Parathyroid adenoma (tissue), 2 donors: ENCODE results near the gene EFCAB7.

Source experiments
- H2AFZ ChIP-seq: fragments of 300-600 bp; sonication (generic); one replicate; pipeline ENCODE4 v1.7.0; 2017; ENCODE audit warnings: antibody characterized with exemption, mild to moderate bottlenecking
- H3K27ac ChIP-seq: fragments of 300-600 bp; sonication (generic); one replicate; pipeline ENCODE4 v1.7.0; 2017
- H3K27me3 ChIP-seq: fragments of 300-600 bp; sonication (generic); one replicate; pipeline ENCODE4 v1.7.0; 2017; ENCODE audit warnings: low read length; ENCODE audit not compliant: control insufficient read depth, insufficient read depth
- H3K36me3 ChIP-seq: fragments of 300-600 bp; sonication (generic); one replicate; pipeline ENCODE4 v1.7.0; 2017; ENCODE audit warnings: low read length; ENCODE audit not compliant: control insufficient read depth, insufficient read depth
- H3K4me1 ChIP-seq: fragments of 300-600 bp; sonication (generic); one replicate; pipeline ENCODE4 v1.7.0; 2017; ENCODE audit warnings: control low read depth
- H3K4me2 ChIP-seq: fragments of 300-600 bp; sonication (generic); one replicate; pipeline ENCODE4 v1.7.0; 2017; ENCODE audit warnings: low read length
- H3K4me3 ChIP-seq: fragments of 300-600 bp; sonication (generic); one replicate; pipeline ENCODE4 v1.7.0; 2017; ENCODE audit warnings: low read depth, low read length
- H3K79me2 ChIP-seq: fragments of 300-600 bp; sonication (generic); one replicate; pipeline ENCODE4 v1.7.0; 2017; ENCODE audit warnings: control low read depth
- H3K9ac ChIP-seq: fragments of 300-600 bp; sonication (generic); one replicate; pipeline ENCODE4 v1.7.0; 2017; ENCODE audit warnings: mild to moderate bottlenecking
- H3K9me3 ChIP-seq: fragments of 300-600 bp; sonication (generic); one replicate; pipeline ENCODE4 v1.7.0; 2017; ENCODE audit warnings: low read length; ENCODE audit not compliant: control insufficient read depth
- TF ChIP-seq, protein P1 (sequence below): fragments of 300-600 bp; sonication (generic); IDR thresholded peaks from one replicate; pipeline ENCODE4 v1.7.0; 2017; ENCODE audit warnings: antibody characterized with exemption, mild to moderate bottlenecking
- donor health status: primary hyperparathyroidism.

The EFCAB7 gene

GRCh38 chr1:63599799-63600198 lies 76.5 kb downstream of the EFCAB7 start:
- Histone ChIP-seq H3K79me2 (no peaks in the 10 kb centered on the region), H3K36me3 (no peaks in the 10 kb centered on the region), H2AFZ (no peak overlapping the region), H3K27me3 (no peaks in the 10 kb centered on the region), H3K9me3 (no peaks in the 10 kb centered on the region), H3K4me3 (no peak overlapping the region), H3K27ac (no peak overlapping the region), H3K9ac (no peak overlapping the region), H3K4me2 (no peak overlapping the region), H3K4me1 (no peaks in the 10 kb centered on the region)
- TF ChIP-seq, protein P1, sequence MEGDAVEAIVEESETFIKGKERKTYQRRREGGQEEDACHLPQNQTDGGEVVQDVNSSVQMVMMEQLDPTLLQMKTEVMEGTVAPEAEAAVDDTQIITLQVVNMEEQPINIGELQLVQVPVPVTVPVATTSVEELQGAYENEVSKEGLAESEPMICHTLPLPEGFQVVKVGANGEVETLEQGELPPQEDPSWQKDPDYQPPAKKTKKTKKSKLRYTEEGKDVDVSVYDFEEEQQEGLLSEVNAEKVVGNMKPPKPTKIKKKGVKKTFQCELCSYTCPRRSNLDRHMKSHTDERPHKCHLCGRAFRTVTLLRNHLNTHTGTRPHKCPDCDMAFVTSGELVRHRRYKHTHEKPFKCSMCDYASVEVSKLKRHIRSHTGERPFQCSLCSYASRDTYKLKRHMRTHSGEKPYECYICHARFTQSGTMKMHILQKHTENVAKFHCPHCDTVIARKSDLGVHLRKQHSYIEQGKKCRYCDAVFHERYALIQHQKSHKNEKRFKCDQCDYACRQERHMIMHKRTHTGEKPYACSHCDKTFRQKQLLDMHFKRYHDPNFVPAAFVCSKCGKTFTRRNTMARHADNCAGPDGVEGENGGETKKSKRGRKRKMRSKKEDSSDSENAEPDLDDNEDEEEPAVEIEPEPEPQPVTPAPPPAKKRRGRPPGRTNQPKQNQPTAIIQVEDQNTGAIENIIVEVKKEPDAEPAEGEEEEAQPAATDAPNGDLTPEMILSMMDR: no peak

DNA sequence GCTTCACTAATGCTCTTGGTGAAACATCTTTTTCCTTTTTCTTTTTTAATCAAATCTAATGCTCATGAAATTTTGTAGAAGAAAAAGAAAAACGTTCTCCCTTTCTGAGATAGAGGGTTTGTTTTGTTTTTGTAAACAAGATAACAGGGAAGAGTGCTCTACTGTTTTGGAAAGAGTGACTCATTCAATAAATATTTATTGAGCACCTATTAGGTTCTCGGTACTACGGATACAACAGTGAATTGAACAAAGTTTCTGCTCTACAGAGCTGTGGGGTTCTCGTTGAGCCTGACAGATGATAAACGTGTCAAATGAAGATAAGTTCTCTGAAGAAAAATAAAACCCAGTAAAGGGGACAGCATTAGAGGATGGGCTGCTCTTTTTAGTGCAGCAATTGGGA lies 76.9 kb downstream of the EFCAB7 start:
- no peaks in the 10 kb centered on the region for H3K9me3 ChIP-seq

DNA sequence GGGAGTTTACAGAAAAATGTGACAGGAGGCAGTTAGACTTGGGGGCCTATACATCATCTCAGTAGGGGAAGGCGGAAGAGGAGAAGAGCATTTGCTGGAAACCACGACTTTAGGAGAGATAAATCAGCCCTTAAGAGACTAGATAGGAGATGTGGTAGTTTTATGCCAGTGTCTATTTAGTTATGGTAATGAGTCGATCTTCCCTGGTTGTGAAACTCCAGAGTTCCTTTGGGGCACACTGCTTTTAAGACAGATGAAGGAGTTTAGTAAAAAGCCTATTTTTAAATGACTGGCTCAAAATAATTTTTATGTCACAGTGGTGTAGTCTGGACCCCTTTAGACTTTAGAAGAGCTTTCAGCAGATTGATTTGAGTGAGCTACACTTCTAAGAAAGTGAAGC lies 77.7 kb downstream of the EFCAB7 start:
- H3K27ac ChIP-seq: no peak overlapping the region
- TF ChIP-seq, protein P1: no peak
- H3K27me3 ChIP-seq: no peaks in the 10 kb centered on the region
- no peak overlapping the region for H3K9ac ChIP-seq
- H3K79me2 ChIP-seq: no peaks in the 10 kb centered on the region
- H3K4me3 ChIP-seq: no peak overlapping the region
- H3K4me2 ChIP-seq: no peak overlapping the region
- no peaks in the 10 kb centered on the region for H3K36me3 ChIP-seq
- H3K9me3 ChIP-seq: no peaks in the 10 kb centered on the region
- H3K4me1 ChIP-seq: no peaks in the 10 kb centered on the region
- no peak overlapping the region for H2AFZ ChIP-seq

More for the DNA sequence above, 76.9 kb downstream of the EFCAB7 start:
- H3K4me1 ChIP-seq: no peaks in the 10 kb centered on the region
- H3K4me2 ChIP-seq: no peak overlapping the region
- H3K9ac ChIP-seq: no peak overlapping the region
- no peaks in the 10 kb centered on the region for H3K36me3 ChIP-seq
- no peaks in the 10 kb centered on the region for H3K27me3 ChIP-seq
- H3K4me3 ChIP-seq: no peak overlapping the region
- no peak overlapping the region for H3K27ac ChIP-seq
- no peaks in the 10 kb centered on the region for H3K79me2 ChIP-seq
- TF ChIP-seq, protein P1: no peak
- H2AFZ ChIP-seq: no peak overlapping the region

DNA sequence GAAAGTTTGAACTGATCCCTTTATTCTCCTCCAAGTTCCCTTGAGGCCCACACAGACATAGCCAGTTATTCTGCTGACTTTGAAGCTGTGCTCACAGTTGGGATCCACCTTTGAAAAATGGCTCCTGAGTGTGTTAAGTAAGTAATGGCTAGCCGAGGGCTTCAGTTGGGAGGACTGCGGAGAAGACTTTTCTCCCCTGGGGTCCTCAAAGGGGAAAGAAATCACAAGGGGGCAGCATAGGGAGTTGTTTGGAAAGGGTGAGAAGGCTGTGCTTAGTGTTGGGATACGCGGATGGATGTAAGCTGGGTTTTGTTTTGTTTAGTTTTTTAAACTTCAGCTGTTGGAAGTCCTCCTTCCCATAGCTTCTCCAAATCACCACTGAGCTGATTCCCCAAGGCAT lies 78.1 kb downstream of the EFCAB7 start:
- Histone ChIP-seq H3K4me3 (no peak overlapping the region), H3K27me3 (no peaks in the 10 kb centered on the region), H3K36me3 (no peaks in the 10 kb centered on the region), H3K9ac (no peak overlapping the region), H3K4me1 (no peaks in the 10 kb centered on the region), H2AFZ (no peak overlapping the region), H3K4me2 (no peak overlapping the region), H3K9me3 (no peaks in the 10 kb centered on the region), H3K79me2 (no peaks in the 10 kb centered on the region), H3K27ac (no peak overlapping the region)
- TF ChIP-seq, protein P1: no peak

DNA sequence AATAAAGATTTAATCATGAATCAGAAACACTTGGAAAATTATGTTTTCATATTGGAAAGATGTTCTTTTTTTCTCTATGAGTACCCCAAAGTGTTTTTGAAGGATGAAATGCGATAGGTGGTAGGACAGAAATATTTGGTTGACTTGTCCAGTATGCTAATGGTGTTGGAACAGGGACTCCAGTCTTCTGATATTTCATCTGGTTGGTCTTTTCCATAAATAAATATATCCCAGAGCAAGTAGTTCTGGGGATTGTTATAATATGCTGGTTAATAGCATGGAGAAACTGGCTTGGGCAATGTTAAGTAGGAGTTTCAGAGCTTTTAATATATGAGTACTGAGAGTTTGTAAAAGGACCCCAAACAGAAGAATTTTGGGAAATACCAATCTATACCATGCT lies 78.6 kb downstream of the EFCAB7 start:
- no peak overlapping the region for H3K4me2 ChIP-seq
- H3K9ac ChIP-seq: no peak overlapping the region
- H3K79me2 ChIP-seq: no peaks in the 10 kb centered on the region
- H3K4me1 ChIP-seq: no peaks in the 10 kb centered on the region
- H2AFZ ChIP-seq: no peak overlapping the region
- no peaks in the 10 kb centered on the region for H3K36me3 ChIP-seq
- TF ChIP-seq, protein P1: no peak
- no peak overlapping the region for H3K27ac ChIP-seq
- H3K27me3 ChIP-seq: no peaks in the 10 kb centered on the region
- H3K4me3 ChIP-seq: no peak overlapping the region
- H3K9me3 ChIP-seq: no peaks in the 10 kb centered on the region
